Peyer's patch (tissue), 4 donors: Measurements from ENCODE around the gene LAIR2. TPM values are rescaled to one million over a fixed set of nuclear protein-coding genes. Genes with fewer than 3 reads are reported as not detected.
"Not testable (repeated sequence)": the region's sequence is repeated elsewhere in the genome, so short reads cannot be mapped to it uniquely, and the experiment has no call there.

Source experiments
- DNase-seq, 3 donors: peaks; one replicate each; pipeline ENCODE4 v3.0.0-alpha.2; 2017 to 2019
- H3K27ac ChIP-seq, 4 donors: fragments of 200-600 bp; sonication (generic); one replicate each; pipeline ENCODE4 v1.5.1; 2016 to 2019
- H3K27me3 ChIP-seq, 2 donors: fragments of 200-600 bp; sonication (generic); one replicate each; pipeline ENCODE4 v1.5.1; 2019
- H3K36me3 ChIP-seq, 3 donors: fragments of 200-600 bp; sonication (generic); one replicate each; pipeline ENCODE4 v1.5.1; 2016 to 2019
- H3K4me1 ChIP-seq, 4 donors: fragments of 200-600 bp; sonication (generic); one replicate each; pipeline ENCODE4 v1.5.1; 2016 to 2019
- H3K4me3 ChIP-seq, 4 donors: fragments of 200-600 bp; sonication (generic); 1 replicate in 3 of 4; 2 replicates in 1 of 4; pipeline ENCODE4 v1.5.1; 2016 to 2019; ENCODE audit warnings: mild to moderate bottlenecking in 1 of 4
- H3K9me3 ChIP-seq, 4 donors: fragments of 200-600 bp; sonication (generic); one replicate each; pipeline ENCODE4 v1.5.1; 2016 to 2019; ENCODE audit warnings: mild to moderate bottlenecking in 1 of 4
- CTCF ChIP-seq, 6 experiments: fragments of 450-650 bp in 4 of 6; fragments of 200-600 bp in 2 of 6; sonication (generic) in 1 of 6; IDR thresholded peaks; one replicate each; pipeline ENCODE4 v1.5.1; 2017 to 2019; ENCODE audit warnings: antibody characterized with exemption in 6 of 6, mild to moderate bottlenecking in 3 of 6, moderate library complexity in 1 of 6
- POLR2A ChIP-seq, 2 donors: fragments of 450-650 bp; IDR thresholded peaks; one replicate each; pipeline ENCODE4 v1.5.1; 2017; ENCODE audit warnings: antibody characterized with exemption in 2 of 2, mild to moderate bottlenecking in 2 of 2, moderate library complexity in 2 of 2
- total RNA-seq, 4 donors: library from RNA; depleted of rRNA; stranded (reverse); fragments of >200 nt; gene quantifications; one replicate each; pipeline ENCODE4 v1.1.0, GENCODE V29; 2016

The LAIR2 gene
- total RNA-seq, 4 donors from 2014 or later = not detected

DNA sequence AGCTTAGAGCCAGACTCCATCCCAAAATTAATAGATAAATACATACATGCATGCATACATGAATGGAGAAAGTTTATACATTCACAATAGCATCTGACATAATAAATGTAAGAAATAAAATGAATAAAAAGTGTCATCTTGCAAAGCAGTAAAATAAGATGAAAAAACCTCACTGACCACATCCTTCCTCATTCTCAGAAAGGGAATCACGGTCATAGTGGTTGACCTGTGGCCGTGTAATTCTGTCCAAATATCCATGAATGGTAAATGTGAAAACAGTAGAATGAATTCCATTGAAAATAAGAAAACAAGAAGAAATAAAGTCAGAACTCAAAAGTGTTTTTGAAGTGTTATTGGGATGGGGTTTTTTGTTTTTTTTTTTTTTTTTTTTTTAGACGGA is 19.7 kb upstream of the LAIR2 start:
- Histone ChIP-seq H3K27ac (no peak overlapping the region), H3K4me1 (peaks cover 0 to 3% (median 0%) of the 10 kb centered on the region in 4 donors), H3K4me3 (no peak overlapping the region), H3K9me3 (no peaks in the 10 kb centered on the region), H3K27me3 (no peaks in the 10 kb centered on the region), H3K36me3 (no peaks in the 10 kb centered on the region)
- TF ChIP-seq CTCF (IDR thresholded peaks at IDR 0.05) (no peak), POLR2A (IDR thresholded peaks at IDR 0.05) (no peak)
- DNase-seq = no peak

GRCh38 chr19:54484451-54484850 is 18.2 kb upstream of the LAIR2 start:
- TF ChIP-seq CTCF (IDR thresholded peaks at IDR 0.05) = no peak
- no peak for TF ChIP-seq POLR2A (IDR thresholded peaks at IDR 0.05)
- H3K36me3 ChIP-seq = no peaks in the 10 kb centered on the region

DNA sequence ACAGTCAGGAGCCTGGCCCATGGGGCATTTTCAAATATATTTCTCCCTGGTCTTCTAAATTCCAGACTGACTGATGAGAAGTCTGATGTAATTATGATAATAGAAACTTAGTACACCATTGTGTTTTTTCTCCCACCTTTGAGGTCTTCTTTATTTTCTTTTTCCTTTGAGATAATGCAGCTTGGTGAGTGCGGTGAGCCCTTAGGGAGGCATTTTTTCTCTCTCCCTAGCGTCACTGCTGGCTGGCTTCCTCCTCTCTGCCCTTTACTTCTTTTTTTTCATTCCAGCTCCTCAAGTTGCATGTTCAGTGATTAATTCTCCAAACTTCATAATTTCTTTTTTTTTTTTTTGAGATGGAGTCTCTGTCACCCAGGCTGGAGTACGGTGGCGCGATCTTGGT is 16.8 kb upstream of the LAIR2 start:
- Histone ChIP-seq H3K4me3 (no peak overlapping the region), H3K4me1 (peaks cover 0 to 3% (median 0%) of the 10 kb centered on the region in 4 donors), H3K27ac (no peak overlapping the region), H3K9me3 (no peaks in the 10 kb centered on the region), H3K36me3 (no peaks in the 10 kb centered on the region), H3K27me3 (no peaks in the 10 kb centered on the region)
- DNase-seq = no peak
- TF ChIP-seq CTCF (IDR thresholded peaks at IDR 0.05) (no peak), POLR2A (IDR thresholded peaks at IDR 0.05) (no peak)

More at GRCh38 chr19:54484451-54484850, 18.2 kb upstream of the LAIR2 start:
- Histone ChIP-seq H3K27ac (no peak overlapping the region), H3K4me1 (peaks cover 0 to 3% (median 0%) of the 10 kb centered on the region in 4 donors), H3K4me3 (no peak overlapping the region), H3K9me3 (no peaks in the 10 kb centered on the region), H3K27me3 (no peaks in the 10 kb centered on the region)
- DNase-seq = no peak

GRCh38 chr19:54489341-54489740 is 13.3 kb upstream of the LAIR2 start:
- TF ChIP-seq POLR2A (IDR thresholded peaks at IDR 0.05) (no peak), CTCF (IDR thresholded peaks at IDR 0.05) (no peak)
- Histone ChIP-seq H3K36me3 (no peaks in the 10 kb centered on the region), H3K27ac (no peak overlapping the region), H3K4me3 (no peak overlapping the region), H3K9me3 (no peaks in the 10 kb centered on the region), H3K4me1 (no peaks in the 10 kb centered on the region), H3K27me3 (no peaks in the 10 kb centered on the region)
- DNase-seq = no peak

GRCh38 chr19:54489766-54490165 is 12.9 kb upstream of the LAIR2 start:
- Histone ChIP-seq H3K4me3 (no peak overlapping the region), H3K36me3 (no peaks in the 10 kb centered on the region), H3K27me3 (no peaks in the 10 kb centered on the region), H3K9me3 (no peaks in the 10 kb centered on the region), H3K4me1 (no peaks in the 10 kb centered on the region), H3K27ac (no peak overlapping the region)
- DNase-seq = no peak
- TF ChIP-seq POLR2A (IDR thresholded peaks at IDR 0.05) (no peak), CTCF (IDR thresholded peaks at IDR 0.05) (no peak)

- Histone ChIP-seq H3K4me1 (no peaks in the 10 kb centered on the region), H3K27me3 (no peaks in the 10 kb centered on the region), H3K9me3 (no peaks in the 10 kb centered on the region), H3K27ac (no peak overlapping the region), H3K4me3 (no peak overlapping the region), H3K36me3 (no peaks in the 10 kb centered on the region)
- no peak for DNase-seq
- no peak for TF ChIP-seq CTCF (IDR thresholded peaks at IDR 0.05)
- TF ChIP-seq POLR2A (IDR thresholded peaks at IDR 0.05) = no peak
Observed at GRCh38 chr19:54492568-54492967, 10.1 kb upstream of the LAIR2 start.

DNA sequence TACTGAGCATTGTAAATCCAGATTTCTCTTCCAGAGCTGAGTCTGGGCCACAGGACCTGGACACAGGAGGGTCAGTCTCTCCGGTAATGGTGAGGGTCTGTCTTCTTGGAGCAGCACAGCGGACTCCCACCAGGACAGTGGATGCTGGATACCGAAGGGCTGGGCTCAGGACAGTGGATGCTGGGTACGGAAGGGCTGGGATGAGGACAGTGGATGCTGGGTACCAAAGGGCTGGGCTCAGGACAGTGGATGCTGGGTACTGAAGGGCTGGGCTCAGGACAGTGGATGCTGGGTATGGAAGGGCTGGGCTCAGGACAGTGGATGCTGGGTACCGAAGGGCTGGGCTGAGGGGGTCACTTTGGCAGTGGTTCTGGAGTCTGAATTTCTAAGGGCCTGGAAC is 9.6 kb upstream of the LAIR2 start:
- not testable (repeated sequence) for H3K27me3 ChIP-seq, H3K4me1 ChIP-seq, H3K9me3 ChIP-seq, H3K27ac ChIP-seq, H3K36me3 ChIP-seq, H3K4me3 ChIP-seq, DNase-seq
